Measurements from ENCODE around the gene PAOX. TPM values are rescaled to one million over a fixed set of nuclear protein-coding genes. Genes with fewer than 3 reads are reported as not detected.

PAOX gene
- total and polyA plus RNA-seq, 2 of the 13 experiments (the other 11 are each of a cell fraction or from before 2014, with no cell fraction given), result 0.49 to 0.77 TPM

GRCh38 chr10:133335246-133336117 lies 43.6 kb upstream of the PAOX start (continued):
- TF ChIP-seq CREB1 (IDR thresholded peaks at IDR 0.05) (peak; percentile 58), CREB1 (CRISPR knock-in tag; IDR thresholded peaks at IDR 0.05) (no peak), ZNF720 (CRISPR knock-in tag; IDR thresholded peaks at IDR 0.05) (no peak), ZNF318 (CRISPR knock-in tag; IDR thresholded peaks at IDR 0.05) (no peak), TBX2 (CRISPR knock-in tag; IDR thresholded peaks at IDR 0.05; ENCODE audit: borderline replicate concordance) (0 out of 2 replicates have a peak, but pooled peaks have one; percentile 11), NFRKB (IDR thresholded peaks at IDR 0.05) (no peak), TFAP4 (IDR thresholded peaks at IDR 0.05; ENCODE audit: borderline replicate concordance, low read depth) (no peak), WIZ (CRISPR knock-in tag; IDR thresholded peaks at IDR 0.05) (no peak), THYN1 (CRISPR knock-in tag; IDR thresholded peaks at IDR 0.05; ENCODE audit: borderline replicate concordance, low read depth) (no peak), MAFG (CRISPR knock-in tag; IDR thresholded peaks at IDR 0.05) (peak; percentile 38; the same call in 1 of the 2 replicates), ZNF451 (CRISPR knock-in tag; IDR thresholded peaks at IDR 0.05) (0 out of 2 replicates have a peak, but pooled peaks have one; percentile 11), NR3C1 (CRISPR knock-in tag; IDR thresholded peaks at IDR 0.05) (no peak), FIP1L1 (IDR thresholded peaks at IDR 0.05; ENCODE audit: borderline replicate concordance, insufficient read depth, low read depth, low read length) (no peak), SOX6 (IDR thresholded peaks at IDR 0.05) (no peak), SOX6 (CRISPR knock-in tag; IDR thresholded peaks at IDR 0.05) (no peak), ZNF547 (CRISPR knock-in tag; IDR thresholded peaks at IDR 0.05) (no peak), ZNF616 (CRISPR knock-in tag; IDR thresholded peaks at IDR 0.05; ENCODE audit: low read depth) (no peak), MEIS2 (CRISPR knock-in tag; IDR thresholded peaks at IDR 0.05) (no peak), MXD4 (CRISPR knock-in tag; IDR thresholded peaks at IDR 0.05) (no peak)
- TF ChIP-seq, protein P1, sequence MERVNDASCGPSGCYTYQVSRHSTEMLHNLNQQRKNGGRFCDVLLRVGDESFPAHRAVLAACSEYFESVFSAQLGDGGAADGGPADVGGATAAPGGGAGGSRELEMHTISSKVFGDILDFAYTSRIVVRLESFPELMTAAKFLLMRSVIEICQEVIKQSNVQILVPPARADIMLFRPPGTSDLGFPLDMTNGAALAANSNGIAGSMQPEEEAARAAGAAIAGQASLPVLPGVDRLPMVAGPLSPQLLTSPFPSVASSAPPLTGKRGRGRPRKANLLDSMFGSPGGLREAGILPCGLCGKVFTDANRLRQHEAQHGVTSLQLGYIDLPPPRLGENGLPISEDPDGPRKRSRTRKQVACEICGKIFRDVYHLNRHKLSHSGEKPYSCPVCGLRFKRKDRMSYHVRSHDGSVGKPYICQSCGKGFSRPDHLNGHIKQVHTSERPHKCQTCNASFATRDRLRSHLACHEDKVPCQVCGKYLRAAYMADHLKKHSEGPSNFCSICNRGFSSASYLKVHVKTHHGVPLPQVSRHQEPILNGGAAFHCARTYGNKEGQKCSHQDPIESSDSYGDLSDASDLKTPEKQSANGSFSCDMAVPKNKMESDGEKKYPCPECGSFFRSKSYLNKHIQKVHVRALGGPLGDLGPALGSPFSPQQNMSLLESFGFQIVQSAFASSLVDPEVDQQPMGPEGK (CRISPR knock-in tag; IDR thresholded peaks at IDR 0.05), result peak; percentile 56

All from HepG2 (cell line).